Esophagus squamous epithelium (tissue), 4 donors: ENCODE results near the gene BMP2.

Source experiments
- POLR2A ChIP-seq, 4 donors: fragments of 450-650 bp; IDR thresholded peaks; one replicate each; pipeline ENCODE4 v1.6.1; 2017; ENCODE audit warnings: antibody characterized with exemption in 4 of 4, mild to moderate bottlenecking in 4 of 4, moderate library complexity in 3 of 4
- TF ChIP-seq, protein P1 (sequence below), 6 experiments: fragments of 450-650 bp in 4 of 6; fragments of 200-600 bp in 2 of 6; sonication (generic) in 2 of 6; IDR thresholded peaks; one replicate each; pipeline ENCODE4 v1.5.1; 2016 to 2019; ENCODE audit warnings: antibody characterized with exemption in 6 of 6, mild to moderate bottlenecking in 4 of 6, moderate library complexity in 4 of 6

DNA sequence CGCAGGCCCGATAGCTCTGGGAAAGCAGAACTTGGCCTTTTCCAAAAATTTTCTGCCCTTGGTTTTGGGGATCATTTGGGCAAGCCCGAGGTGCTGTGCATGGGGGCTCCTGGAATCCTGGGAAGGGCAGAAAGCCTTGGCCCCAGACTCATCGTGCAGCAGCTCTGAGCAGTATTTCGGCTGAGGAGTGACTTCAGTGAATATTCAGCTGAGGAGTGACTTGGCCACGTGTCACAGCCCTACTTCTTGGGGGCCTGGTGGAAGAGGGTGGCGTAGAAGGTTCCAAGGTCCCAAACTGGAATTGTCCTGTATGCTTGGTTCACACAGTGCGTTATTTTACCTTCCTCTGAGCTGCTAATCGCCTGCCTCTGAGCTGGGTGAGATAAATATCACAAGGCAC is 1.1 kb upstream of the BMP2 start:
- TF ChIP-seq, protein P1, sequence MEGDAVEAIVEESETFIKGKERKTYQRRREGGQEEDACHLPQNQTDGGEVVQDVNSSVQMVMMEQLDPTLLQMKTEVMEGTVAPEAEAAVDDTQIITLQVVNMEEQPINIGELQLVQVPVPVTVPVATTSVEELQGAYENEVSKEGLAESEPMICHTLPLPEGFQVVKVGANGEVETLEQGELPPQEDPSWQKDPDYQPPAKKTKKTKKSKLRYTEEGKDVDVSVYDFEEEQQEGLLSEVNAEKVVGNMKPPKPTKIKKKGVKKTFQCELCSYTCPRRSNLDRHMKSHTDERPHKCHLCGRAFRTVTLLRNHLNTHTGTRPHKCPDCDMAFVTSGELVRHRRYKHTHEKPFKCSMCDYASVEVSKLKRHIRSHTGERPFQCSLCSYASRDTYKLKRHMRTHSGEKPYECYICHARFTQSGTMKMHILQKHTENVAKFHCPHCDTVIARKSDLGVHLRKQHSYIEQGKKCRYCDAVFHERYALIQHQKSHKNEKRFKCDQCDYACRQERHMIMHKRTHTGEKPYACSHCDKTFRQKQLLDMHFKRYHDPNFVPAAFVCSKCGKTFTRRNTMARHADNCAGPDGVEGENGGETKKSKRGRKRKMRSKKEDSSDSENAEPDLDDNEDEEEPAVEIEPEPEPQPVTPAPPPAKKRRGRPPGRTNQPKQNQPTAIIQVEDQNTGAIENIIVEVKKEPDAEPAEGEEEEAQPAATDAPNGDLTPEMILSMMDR (IDR thresholded peaks at IDR 0.05) = no peak
- TF ChIP-seq POLR2A (IDR thresholded peaks at IDR 0.05) = no peak
